Progenitor cell of endocrine pancreas (in vitro differentiated cells): ENCODE data around the gene ALOX5. TPM values are rescaled to one million over a fixed set of nuclear protein-coding genes. Genes with fewer than 3 reads are reported as not detected.
"Not testable (repeated sequence)": the region's sequence is repeated elsewhere in the genome, so short reads cannot be mapped to it uniquely, and the experiment has no call there.

Source experiments
- DNase-seq: peaks from one replicate; pipeline ENCODE4 v3.0.0; 2021; ENCODE audit warnings: low spot score; ENCODE audit not compliant: unreplicated experiment
- H3K27ac Mint-ChIP-seq: 2 replicates; pipeline ENCODE4 v1.8.0; 2021; ENCODE audit warnings: mild to moderate bottlenecking, moderate library complexity, mixed read lengths
- H3K27me3 Mint-ChIP-seq: 2 replicates; pipeline ENCODE4 v1.8.0; 2021; ENCODE audit warnings: mixed read lengths
- H3K36me3 Mint-ChIP-seq: 2 replicates; pipeline ENCODE4 v1.8.0; 2022; ENCODE audit warnings: mixed read lengths; ENCODE audit not compliant: insufficient read depth
- H3K4me1 Mint-ChIP-seq: 2 replicates; pipeline ENCODE4 v1.8.0; 2021; ENCODE audit warnings: low read depth, mixed read lengths
- H3K4me3 Mint-ChIP-seq: 2 replicates; pipeline ENCODE4 v1.8.0; 2021; ENCODE audit warnings: low read depth, mild to moderate bottlenecking, moderate library complexity, mixed read lengths
- H3K9me3 Mint-ChIP-seq: 2 replicates; pipeline ENCODE4 v1.8.0; 2021; ENCODE audit warnings: low read depth, mixed read lengths
- total RNA-seq: library from RNA; stranded (reverse); gene quantifications from 2 replicates; pipeline ENCODE4 v1.2.1, GENCODE V29; 2021
- TF ChIP-seq, protein P1 (sequence below): fragments of 200-600 bp; sonication (generic); IDR thresholded peaks from one replicate; pipeline ENCODE4 v1.5.0; 2021; ENCODE audit warnings: antibody characterized with exemption, mild to moderate bottlenecking; ENCODE audit not compliant: unreplicated experiment

ALOX5 gene
- total RNA-seq, 1 donor from 2014 or later: 1.9 TPM

DNA sequence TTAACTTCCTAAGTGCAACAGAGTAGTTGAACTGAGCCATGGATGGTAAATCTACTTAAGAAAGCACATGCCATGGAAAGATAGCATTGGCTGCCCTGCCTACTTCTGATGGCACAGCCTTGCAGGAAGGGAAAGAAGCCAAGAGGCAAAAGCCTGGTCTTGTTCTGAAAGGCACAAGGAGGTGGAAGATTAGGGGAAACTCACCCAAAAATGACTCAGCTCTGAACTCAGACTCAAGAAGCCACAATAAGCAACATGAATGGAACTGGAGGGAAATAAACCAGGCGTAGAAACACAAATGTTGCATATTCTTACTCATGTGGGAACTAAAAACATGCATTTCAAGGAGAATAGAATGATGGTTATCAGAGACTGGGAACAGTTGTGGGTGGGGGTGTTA lies 20.8 kb upstream of the ALOX5 start:
- Mint-ChIP-seq H3K36me3 (peaks cover 3% of the 10 kb centered on the region), H3K4me3 (no peak overlapping the region), H3K27ac (no peak overlapping the region), H3K27me3 (peaks cover 2% of the 10 kb centered on the region), H3K4me1 (no peaks in the 10 kb centered on the region), H3K9me3 (peaks cover 3% of the 10 kb centered on the region)
- TF ChIP-seq, protein P1, sequence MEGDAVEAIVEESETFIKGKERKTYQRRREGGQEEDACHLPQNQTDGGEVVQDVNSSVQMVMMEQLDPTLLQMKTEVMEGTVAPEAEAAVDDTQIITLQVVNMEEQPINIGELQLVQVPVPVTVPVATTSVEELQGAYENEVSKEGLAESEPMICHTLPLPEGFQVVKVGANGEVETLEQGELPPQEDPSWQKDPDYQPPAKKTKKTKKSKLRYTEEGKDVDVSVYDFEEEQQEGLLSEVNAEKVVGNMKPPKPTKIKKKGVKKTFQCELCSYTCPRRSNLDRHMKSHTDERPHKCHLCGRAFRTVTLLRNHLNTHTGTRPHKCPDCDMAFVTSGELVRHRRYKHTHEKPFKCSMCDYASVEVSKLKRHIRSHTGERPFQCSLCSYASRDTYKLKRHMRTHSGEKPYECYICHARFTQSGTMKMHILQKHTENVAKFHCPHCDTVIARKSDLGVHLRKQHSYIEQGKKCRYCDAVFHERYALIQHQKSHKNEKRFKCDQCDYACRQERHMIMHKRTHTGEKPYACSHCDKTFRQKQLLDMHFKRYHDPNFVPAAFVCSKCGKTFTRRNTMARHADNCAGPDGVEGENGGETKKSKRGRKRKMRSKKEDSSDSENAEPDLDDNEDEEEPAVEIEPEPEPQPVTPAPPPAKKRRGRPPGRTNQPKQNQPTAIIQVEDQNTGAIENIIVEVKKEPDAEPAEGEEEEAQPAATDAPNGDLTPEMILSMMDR: no peak
- DNase-seq: no peak

DNA sequence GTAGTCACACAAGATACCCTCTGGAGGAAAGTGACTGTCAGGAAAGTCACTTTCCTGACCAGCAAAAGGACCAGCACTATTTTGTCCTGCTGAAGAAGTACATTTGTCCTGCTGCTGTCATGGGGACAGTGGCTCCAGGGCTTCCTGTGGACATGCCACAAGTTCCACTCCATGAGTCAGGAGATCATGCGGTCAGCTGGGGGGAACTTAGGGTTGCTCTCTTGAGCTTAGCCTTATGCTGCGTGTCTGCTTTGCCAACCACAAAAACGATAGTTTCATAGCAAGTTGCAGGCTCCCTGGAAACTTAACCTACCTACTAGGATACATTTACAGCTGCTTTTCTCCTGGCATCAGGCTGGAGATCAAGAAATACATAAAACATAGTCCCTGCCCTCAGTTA lies 19.8 kb upstream of the ALOX5 start:
- H3K36me3 Mint-ChIP-seq: no peaks in the 10 kb centered on the region
- no peak for DNase-seq
- no peak overlapping the region for H3K27ac Mint-ChIP-seq
- peaks cover 4% of the 10 kb centered on the region for H3K4me1 Mint-ChIP-seq
- H3K9me3 Mint-ChIP-seq: no peaks in the 10 kb centered on the region
- peaks cover 2% of the 10 kb centered on the region for H3K27me3 Mint-ChIP-seq
- no peak overlapping the region for H3K4me3 Mint-ChIP-seq
- TF ChIP-seq, protein P1: no peak

DNA sequence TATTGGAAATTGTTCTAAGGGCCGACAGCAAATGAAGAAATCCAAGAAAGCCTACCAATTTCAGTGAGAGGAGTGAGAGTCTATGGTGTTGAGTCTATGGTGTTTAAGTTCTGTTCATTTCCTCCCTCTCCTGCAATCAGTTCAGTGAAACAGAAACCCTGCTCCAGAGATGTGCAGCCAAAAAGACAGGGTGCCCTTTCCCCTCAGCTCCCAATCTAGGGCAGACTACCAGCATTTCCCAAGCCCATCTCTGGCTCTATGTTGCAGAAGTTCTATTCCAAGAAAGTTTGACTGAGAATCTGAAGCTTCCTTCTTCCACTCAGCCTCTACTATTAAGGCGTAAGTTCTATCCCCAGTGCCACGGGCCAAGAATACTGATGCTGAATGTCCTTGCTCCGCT lies 18.5 kb upstream of the ALOX5 start:
- TF ChIP-seq, protein P1: no peak
- Mint-ChIP-seq H3K4me1 (peaks cover 5% of the 10 kb centered on the region), H3K36me3 (no peaks in the 10 kb centered on the region), H3K9me3 (peaks cover 5% of the 10 kb centered on the region), H3K27me3 (peaks cover 2% of the 10 kb centered on the region), H3K4me3 (no peak overlapping the region), H3K27ac (no peak overlapping the region)
- no peak for DNase-seq

DNA sequence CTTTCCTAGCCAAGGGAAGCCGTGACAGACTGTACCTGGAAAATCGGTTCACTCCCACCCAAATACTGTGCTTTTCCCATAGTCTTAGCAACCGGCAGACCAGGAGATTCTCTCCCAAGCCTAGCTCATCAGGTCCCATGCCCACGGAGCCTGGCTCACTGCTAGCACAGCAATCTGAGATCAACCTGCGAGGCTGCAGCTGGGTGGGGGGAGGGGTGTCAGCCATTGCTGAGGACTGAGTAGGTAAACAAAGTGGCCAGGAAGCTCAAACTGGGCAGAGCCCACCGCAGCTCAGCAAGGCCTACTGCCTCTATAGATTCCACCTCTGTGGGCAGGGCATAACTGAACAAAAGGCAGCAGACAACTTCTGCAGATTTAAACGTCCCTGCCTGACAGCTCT lies 15.1 kb upstream of the ALOX5 start:
- H3K4me3 Mint-ChIP-seq, H3K36me3 Mint-ChIP-seq, DNase-seq, H3K27ac Mint-ChIP-seq, H3K27me3 Mint-ChIP-seq: not testable (repeated sequence)
- peaks cover 14% of the 10 kb centered on the region for H3K4me1 Mint-ChIP-seq
- peaks cover 24% of the 10 kb centered on the region for H3K9me3 Mint-ChIP-seq

DNA sequence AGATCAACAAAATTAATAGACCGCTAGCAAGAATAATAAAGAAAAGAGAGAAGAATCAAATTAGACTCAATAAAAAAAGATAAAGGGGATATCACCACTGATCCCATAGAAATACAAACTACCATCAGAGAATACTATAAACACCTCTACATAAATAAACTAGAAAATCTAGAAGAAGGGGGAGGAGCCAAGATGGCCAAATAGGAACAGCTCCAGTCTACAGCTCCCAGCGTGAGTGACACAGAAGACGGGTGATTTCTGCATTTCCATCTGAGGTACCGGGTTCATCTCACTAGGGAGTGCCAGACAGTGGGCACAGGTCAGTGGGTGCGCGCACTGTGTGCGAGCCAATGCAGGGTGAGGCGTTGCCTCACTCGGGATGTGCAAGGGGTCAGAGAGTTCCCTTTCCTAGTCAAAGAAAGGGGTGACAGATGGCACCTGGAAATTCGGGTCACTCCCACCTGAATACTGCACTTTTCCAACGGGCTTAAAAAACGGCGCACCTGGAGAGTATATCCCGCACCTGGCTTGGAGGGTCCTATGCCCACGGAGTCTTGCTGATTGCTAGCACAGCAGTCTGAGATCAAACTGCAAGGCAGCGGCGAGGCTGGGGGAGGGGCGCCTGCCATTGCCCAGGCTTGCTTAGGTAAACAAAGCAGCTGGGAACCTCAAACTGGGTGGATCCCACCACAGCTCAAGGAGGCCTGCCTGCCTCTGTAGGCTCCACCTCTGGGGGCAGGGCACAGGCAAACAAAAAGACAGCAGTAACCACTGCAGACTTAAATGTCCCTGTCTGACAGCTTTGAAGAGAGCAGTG lies 11.8 kb upstream of the ALOX5 start:
- Mint-ChIP-seq H3K4me1 (peaks cover 14% of the 10 kb centered on the region), H3K4me3 (peak overlapping the region; percentile 32), H3K9me3 (peaks cover 32% of the 10 kb centered on the region)
- H3K27me3 Mint-ChIP-seq, DNase-seq, H3K36me3 Mint-ChIP-seq, H3K27ac Mint-ChIP-seq: not testable (repeated sequence)

DNA sequence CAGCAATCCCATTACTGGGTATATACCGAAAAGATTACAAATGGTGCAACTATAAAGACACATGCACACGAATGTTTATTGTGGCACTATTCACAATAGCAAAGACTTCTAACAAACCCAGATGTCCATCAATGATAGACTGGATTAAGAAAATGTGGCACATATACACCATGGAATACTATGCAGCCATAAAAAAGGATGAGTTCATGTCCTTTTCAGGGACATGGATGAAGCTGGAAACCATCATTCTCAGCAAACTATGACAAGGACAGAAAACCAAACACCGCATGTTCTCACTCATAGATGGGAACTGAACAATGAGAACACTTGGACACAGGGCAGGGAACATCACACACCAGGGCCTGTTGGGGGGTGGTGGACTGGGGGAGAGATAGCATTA lies 6.4 kb upstream of the ALOX5 start:
- H3K36me3 Mint-ChIP-seq, DNase-seq, H3K27ac Mint-ChIP-seq, H3K4me3 Mint-ChIP-seq, H3K4me1 Mint-ChIP-seq: not testable (repeated sequence)
- H3K27me3 Mint-ChIP-seq: peaks cover 38% of the 10 kb centered on the region
- H3K9me3 Mint-ChIP-seq: peaks cover 14% of the 10 kb centered on the region

DNA sequence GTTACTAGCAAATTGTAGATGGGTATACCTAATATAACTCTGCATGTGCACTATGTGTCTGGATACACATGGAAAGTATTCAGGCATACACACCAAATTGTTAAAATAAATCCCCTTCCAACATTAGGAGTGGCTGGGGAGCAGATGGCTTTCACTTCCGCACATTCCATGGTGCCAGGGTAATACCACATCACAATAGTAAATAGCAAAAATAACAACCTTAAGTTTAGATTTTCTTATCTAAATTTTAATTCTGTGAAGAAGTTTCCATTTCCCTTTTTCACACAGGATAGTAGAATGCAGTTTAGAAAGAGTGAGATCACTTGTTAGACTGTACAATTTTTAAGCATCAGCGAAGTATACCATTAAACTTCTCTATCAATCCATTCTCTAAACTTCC lies 5.8 kb upstream of the ALOX5 start:
- peaks cover 2% of the 10 kb centered on the region for H3K4me1 Mint-ChIP-seq
- peaks cover 43% of the 10 kb centered on the region for H3K27me3 Mint-ChIP-seq
- H3K36me3 Mint-ChIP-seq: peaks cover 3% of the 10 kb centered on the region
- DNase-seq: no peak
- TF ChIP-seq, protein P1: no peak
- H3K4me3 Mint-ChIP-seq: no peak overlapping the region
- no peak overlapping the region for H3K27ac Mint-ChIP-seq
- H3K9me3 Mint-ChIP-seq: peaks cover 12% of the 10 kb centered on the region
